K562 (cell line): ENCODE results near the gene ATP6V0D1. TPM values are rescaled to one million over a fixed set of nuclear protein-coding genes. Genes with fewer than 3 reads are reported as not detected.

Source experiments
- CBFB ChIP-seq: sonication (generic); formaldehyde crosslinking; IDR thresholded peaks from 2 replicates; pipeline ENCODE4 v1.4.0; 2020; ENCODE audit warnings: mild to moderate bottlenecking, missing genetic modification reagents
- CREB3 ChIP-seq: fragments of 450-650 bp; conservative IDR thresholded peaks from 2 replicates; pipeline ENCODE4 v1.6.1; 2016; ENCODE audit warnings: missing genetic modification characterization, low read depth, mild to moderate bottlenecking, missing compliant biosample characterization, moderate library complexity
- CXXC5 ChIP-seq: fragments of 250-450 bp; sonication (Bioruptor Pico); IDR thresholded peaks from 2 replicates; pipeline ENCODE4 v1.8.0; 2022; ENCODE audit warnings: inconsistent platforms, mild to moderate bottlenecking, moderate library complexity
- ESRRA ChIP-seq: fragments of 450-650 bp; IDR thresholded peaks from 2 replicates; pipeline ENCODE4 v1.6.1; 2014; ENCODE audit warnings: low read depth, mild to moderate bottlenecking, moderate library complexity, borderline replicate concordance
- FOXP4 ChIP-seq: sonication (generic); formaldehyde crosslinking; IDR thresholded peaks from 2 replicates; pipeline ENCODE4 v1.8.0; 2022; ENCODE audit warnings: mild to moderate bottlenecking, missing genetic modification reagents, borderline replicate concordance
- IFI16 ChIP-seq: fragments of 250-450 bp; sonication (Bioruptor Pico); IDR thresholded peaks from 2 replicates; pipeline ENCODE4 v2.1.2; 2022; ENCODE audit warnings: mild to moderate bottlenecking, inconsistent platforms
- MEF2D ChIP-seq: conservative IDR thresholded peaks from 2 replicates; pipeline ENCODE4 v1.6.1; 2016; ENCODE audit warnings: low read depth, missing genetic modification characterization, missing compliant biosample characterization
- NFIX ChIP-seq: fragments of 250-450 bp; sonication (Bioruptor Pico); IDR thresholded peaks from 2 replicates; pipeline ENCODE4 v1.4.0; 2020; ENCODE audit warnings: low read depth, mild to moderate bottlenecking, moderate library complexity
- PPARD ChIP-seq: fragments of 250-450 bp; sonication (Bioruptor Pico); IDR thresholded peaks from 2 replicates; pipeline ENCODE4 v1.8.0; 2022; ENCODE audit warnings: inconsistent platforms, mild to moderate bottlenecking, moderate library complexity
- RBM17 ChIP-seq: fragments of 200-400 bp; formaldehyde crosslinking; IDR thresholded peaks from 2 replicates; pipeline ENCODE4 v1.6.1; 2017; ENCODE audit warnings: low read depth, mild to moderate bottlenecking, low read length, borderline replicate concordance
- TCFL5 ChIP-seq: fragments of 250-450 bp; sonication (Bioruptor Pico); conservative IDR thresholded peaks from 2 replicates; pipeline ENCODE4 v1.6.1; 2021; ENCODE audit warnings: mild to moderate bottlenecking, moderate library complexity, matching md5 sums
- THRB ChIP-seq: fragments of 450-650 bp; formaldehyde crosslinking; conservative IDR thresholded peaks from 2 replicates; pipeline ENCODE4 v1.4.0; 2022; ENCODE audit warnings: mild to moderate bottlenecking, missing genetic modification characterization
- TSHZ1 ChIP-seq: fragments of 250-450 bp; sonication (Bioruptor Pico); IDR thresholded peaks from 2 replicates; pipeline ENCODE4 v1.4.0; 2020; ENCODE audit warnings: mild to moderate bottlenecking, moderate library complexity
- ZFX ChIP-seq: sonication (generic); formaldehyde crosslinking; IDR thresholded peaks from 2 replicates; pipeline ENCODE4 v1.8.0; 2022; ENCODE audit warnings: mild to moderate bottlenecking, missing genetic modification reagents, moderate library complexity
- ZHX1 ChIP-seq: fragments of 150-350 bp; conservative IDR thresholded peaks from 2 replicates; pipeline ENCODE4 v1.6.1; 2014; ENCODE audit warnings: low read length
- ZNF124 ChIP-seq: sonication (generic); formaldehyde crosslinking; IDR thresholded peaks from 2 replicates; pipeline ENCODE4 v1.8.1; 2022; ENCODE audit warnings: missing genetic modification reagents
- ZNF133 ChIP-seq: fragments of 250-450 bp; sonication (Bioruptor Pico); IDR thresholded peaks from 2 replicates; pipeline ENCODE4 v1.4.0; 2020; ENCODE audit warnings: mild to moderate bottlenecking
- polyA plus RNA-seq, 8 experiments: library from polyadenylated mRNA; depleted of rRNA in 4 of 8; stranded (reverse) in 5 of 8; unstranded in 3 of 8; fragments of >200 nt; fragmentation: Nextera tagmentation in 2 of 8; fragmentation: Illumina TruSeq in 1 of 8; extraction: Ambion mirVana in 2 of 8; extraction: Trizol in 1 of 8; gene quantifications; 2 replicates each; pipeline versions ENCODE4 v1.2.1 to v1.2.3, GENCODE V29; 2011 to 2014; ENCODE audit warnings: inconsistent platforms in 1 of 8, missing spikeins in 1 of 8
- total RNA-seq, 7 experiments: library from RNA; depleted of rRNA in 6 of 7; stranded (reverse); fragments of >200 nt in 6 of 7; fragmentation: Illumina TruSeq in 2 of 7; extraction: Trizol in 2 of 7; gene quantifications; 2 replicates each; pipeline versions ENCODE4 v1.2.1 to v1.2.3, GENCODE V29; 2011 to 2021; ENCODE audit warnings: low replicate concordance in 1 of 7

ATP6V0D1 gene
- total and polyA plus RNA-seq, 9 of the 15 experiments (the other 6 are each of a cell fraction or from before 2014, with no cell fraction given) = 23.2 to 69.7 (median 45.6) TPM

GRCh38 chr16:67521095-67521804, 40.3 kb upstream of the ATP6V0D1 start (continued):
- TF ChIP-seq ZNF133 (CRISPR knock-in tag) = no peak
- no peak for TF ChIP-seq NFIX (CRISPR knock-in tag)
- TF ChIP-seq MEF2D = no peak
- no peak for TF ChIP-seq FOXP4 (CRISPR knock-in tag)
- TF ChIP-seq TCFL5 (CRISPR knock-in tag) = no peak
- no peak for TF ChIP-seq THRB (CRISPR knock-in tag)
- TF ChIP-seq ESRRA = peak; percentile 58; the same call in 1 of the 2 replicates
- no peak for TF ChIP-seq CREB3 (tag)
- TF ChIP-seq ZHX1 = no peak
- TF ChIP-seq ZNF124 = no peak
- no peak for TF ChIP-seq TSHZ1
- no peak for TF ChIP-seq RBM17
- no peak for TF ChIP-seq CBFB (CRISPR knock-in tag)
- peak; percentile 56; the same call in 1 of the 2 replicates for TF ChIP-seq CXXC5 (CRISPR knock-in tag)
- TF ChIP-seq ZFX (CRISPR knock-in tag) = peak; percentile 36; the same call in 1 of the 2 replicates
- no peak for TF ChIP-seq PPARD (CRISPR knock-in tag)
- no peak for TF ChIP-seq IFI16 (CRISPR knock-in tag)
